Left lung (tissue), 10 donors: ENCODE measurements around the gene ZCCHC7. TPM values are rescaled to one million over a fixed set of nuclear protein-coding genes. Genes with fewer than 3 reads are reported as not detected.
"Not testable (repeated sequence)": the region's sequence is repeated elsewhere in the genome, so short reads cannot be mapped to it uniquely, and the experiment has no call there.

ENCODE experiments used
- ATAC-seq: fragments of 200-7000 bp; cut with Tn5 transposase; one replicate; pipeline ENCODE4 v1.9.1; 2020; ENCODE audit warnings: moderate library complexity
- DNase-seq, 4 donors: peaks; one replicate each; pipeline ENCODE4 v3.0.0-alpha.2; 2013 to 2020
- H3K27ac ChIP-seq, 2 donors: fragments of 200-600 bp; sonication (generic) in 1 of 2; one replicate each; pipeline versions ENCODE4 v1.5.0 to v1.8.0; 2020 to 2021
- H3K27me3 ChIP-seq, 2 donors: fragments of 200-600 bp; sonication (generic) in 1 of 2; one replicate each; pipeline versions ENCODE4 v1.5.0 to v1.8.0; 2020 to 2021
- H3K36me3 ChIP-seq, 2 donors: fragments of 200-600 bp; sonication (generic) in 1 of 2; one replicate each; pipeline versions ENCODE4 v1.5.0 to v1.8.0; 2020 to 2021
- H3K4me1 ChIP-seq, 2 donors: fragments of 200-600 bp; one replicate each; pipeline ENCODE4 v1.8.0; 2021
- H3K4me3 ChIP-seq, 2 donors: fragments of 200-600 bp; sonication (generic) in 1 of 2; one replicate each; pipeline versions ENCODE4 v1.5.0 to v1.8.0; 2020 to 2021; ENCODE audit warnings: mild to moderate bottlenecking in 1 of 2
- H3K9me3 ChIP-seq, 2 donors: fragments of 200-600 bp; sonication (generic) in 1 of 2; one replicate each; pipeline versions ENCODE4 v1.5.0 to v1.8.0; 2020 to 2021
- intact Hi-C, 2 donors: fragments of 100-400 bp; cut with DNase I; formaldehyde crosslinking; loops; one replicate each; pipeline versions ENCODE4 v1.11.2 to v1.14.2; 2022
- polyA plus RNA-seq, 6 donors: library from polyadenylated mRNA; unstranded; fragments of 120-200 nt; gene quantifications; one replicate each; pipeline ENCODE4 v1.2.1, GENCODE V29; 2013; ENCODE audit not compliant: insufficient read length in 6 of 6
- total RNA-seq, 2 donors: library from RNA; stranded (reverse); fragmentation: NEBNext Ultra II Directional; extraction: Animal tissue kit (Norgen Biotek cat#: 25700); gene quantifications; one replicate each; pipeline ENCODE4 v1.2.1, GENCODE V29; 2021
- TF ChIP-seq, protein P1 (sequence below), 2 donors: fragments of 200-600 bp; sonication (generic) in 1 of 2; IDR thresholded peaks; one replicate each; pipeline versions ENCODE4 v1.5.0 to v1.8.0; 2021; ENCODE audit warnings: antibody characterized with exemption in 2 of 2
- donor health status: DM: no; HTN: yes; CAD: no.
- donor health status: DM: no; HTN: no; CAD: no.

The ZCCHC7 gene
- total and polyA plus RNA-seq, 8 donors: 16.0 to 26.0 (median 22.6) TPM

DNA sequence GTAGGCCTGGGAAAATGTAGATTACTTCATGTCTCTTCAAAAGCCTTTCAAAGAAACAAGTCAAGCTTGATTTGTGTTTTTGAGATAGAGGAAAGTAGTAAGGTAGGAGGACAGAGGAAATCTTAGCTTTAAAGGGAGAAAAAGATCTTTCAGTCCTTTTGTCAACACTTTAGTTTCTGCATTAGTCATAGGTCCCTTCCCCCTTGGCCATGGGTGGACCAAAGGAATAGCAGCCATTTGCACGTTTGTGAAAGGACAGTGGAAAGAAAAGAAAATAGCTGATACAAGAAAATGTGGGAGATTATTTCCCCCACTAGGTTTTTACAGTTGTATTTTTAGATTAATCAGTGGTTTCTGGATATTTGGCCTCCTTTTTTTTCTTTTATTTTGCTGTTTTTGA lies 180.2 kb downstream of the ZCCHC7 start:
- DNase-seq (no peak), ATAC-seq (peak; percentile 32)
- no peak overlapping the region for H3K4me3 ChIP-seq
- H3K9me3 ChIP-seq: no peaks in the 10 kb centered on the region
- H3K4me1 ChIP-seq: no peaks in the 10 kb centered on the region
- no peak overlapping the region for H3K27ac ChIP-seq
- peaks cover 0 to 12% of the 10 kb centered on the region in 2 donors for H3K36me3 ChIP-seq
- H3K27me3 ChIP-seq: no peaks in the 10 kb centered on the region
- intact Hi-C loops: no loop called here
- TF ChIP-seq, protein P1, sequence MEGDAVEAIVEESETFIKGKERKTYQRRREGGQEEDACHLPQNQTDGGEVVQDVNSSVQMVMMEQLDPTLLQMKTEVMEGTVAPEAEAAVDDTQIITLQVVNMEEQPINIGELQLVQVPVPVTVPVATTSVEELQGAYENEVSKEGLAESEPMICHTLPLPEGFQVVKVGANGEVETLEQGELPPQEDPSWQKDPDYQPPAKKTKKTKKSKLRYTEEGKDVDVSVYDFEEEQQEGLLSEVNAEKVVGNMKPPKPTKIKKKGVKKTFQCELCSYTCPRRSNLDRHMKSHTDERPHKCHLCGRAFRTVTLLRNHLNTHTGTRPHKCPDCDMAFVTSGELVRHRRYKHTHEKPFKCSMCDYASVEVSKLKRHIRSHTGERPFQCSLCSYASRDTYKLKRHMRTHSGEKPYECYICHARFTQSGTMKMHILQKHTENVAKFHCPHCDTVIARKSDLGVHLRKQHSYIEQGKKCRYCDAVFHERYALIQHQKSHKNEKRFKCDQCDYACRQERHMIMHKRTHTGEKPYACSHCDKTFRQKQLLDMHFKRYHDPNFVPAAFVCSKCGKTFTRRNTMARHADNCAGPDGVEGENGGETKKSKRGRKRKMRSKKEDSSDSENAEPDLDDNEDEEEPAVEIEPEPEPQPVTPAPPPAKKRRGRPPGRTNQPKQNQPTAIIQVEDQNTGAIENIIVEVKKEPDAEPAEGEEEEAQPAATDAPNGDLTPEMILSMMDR (IDR thresholded peaks at IDR 0.05): no peak

DNA sequence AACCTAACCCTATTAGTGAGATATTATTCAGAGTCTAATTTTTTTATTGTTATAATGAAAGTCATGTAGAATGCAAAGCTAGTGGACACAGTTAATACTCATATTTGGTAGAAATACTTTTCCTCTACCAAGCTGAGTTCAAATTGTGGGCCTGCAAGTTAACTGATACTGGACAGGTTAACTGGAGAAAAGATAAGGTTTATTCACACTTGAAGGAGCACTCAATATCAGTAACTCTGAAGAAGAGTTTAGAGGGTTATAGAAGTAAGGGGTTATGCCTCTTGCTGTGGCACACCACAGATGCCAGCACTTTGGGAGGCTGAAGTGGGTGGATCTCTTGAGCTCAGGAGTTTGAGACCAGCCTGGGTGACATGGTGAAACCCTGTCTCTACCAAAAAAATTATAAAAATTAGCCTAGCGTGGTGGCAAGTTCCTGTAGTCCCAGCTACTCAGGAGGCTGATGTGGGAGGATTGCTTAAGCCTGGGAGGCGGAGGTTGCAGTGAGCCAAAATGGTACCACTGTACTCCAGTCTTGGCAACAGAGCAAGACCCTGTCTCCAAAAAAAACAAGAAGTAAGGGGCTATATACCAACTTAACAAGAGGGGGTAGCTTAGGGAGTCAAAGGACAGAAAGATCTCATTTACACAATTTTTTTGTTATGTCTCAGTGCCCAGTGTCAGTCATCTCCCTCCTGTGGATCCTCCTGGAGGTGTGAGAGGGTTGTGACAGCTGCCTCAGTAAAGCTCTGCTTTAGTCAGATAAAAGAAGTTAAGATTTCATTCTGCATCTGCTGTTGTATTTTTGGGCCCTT lies 180.9 kb downstream of the ZCCHC7 start:
- no peak overlapping the region for H3K4me3 ChIP-seq
- no peak for DNase-seq
- TF ChIP-seq, protein P1 (IDR thresholded peaks at IDR 0.05): no peak
- no peak for ATAC-seq
- intact Hi-C loops: no loop called here
- peaks cover 0 to 13% of the 10 kb centered on the region in 2 donors for H3K36me3 ChIP-seq
- H3K4me1 ChIP-seq: no peaks in the 10 kb centered on the region
- no peaks in the 10 kb centered on the region for H3K9me3 ChIP-seq
- H3K27me3 ChIP-seq: no peaks in the 10 kb centered on the region
- no peak overlapping the region for H3K27ac ChIP-seq

DNA sequence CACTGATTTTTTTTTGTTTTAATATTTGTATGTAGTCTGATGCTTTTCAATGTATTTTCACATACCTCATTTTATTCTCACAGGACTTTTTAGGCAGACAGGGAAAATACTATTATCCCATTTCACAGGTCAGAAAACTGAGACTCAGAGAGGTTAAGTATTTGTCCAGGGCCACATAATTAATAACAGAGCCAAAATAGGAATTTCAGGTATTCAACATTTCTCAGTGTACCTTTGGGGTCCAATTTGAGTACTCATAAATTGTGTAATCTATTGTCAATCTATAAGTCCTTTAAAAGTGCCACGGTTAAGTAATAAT lies 181.4 kb downstream of the ZCCHC7 start:
- Histone ChIP-seq H3K9me3 (no peaks in the 10 kb centered on the region), H3K27me3 (no peaks in the 10 kb centered on the region), H3K36me3 (peaks cover 0 to 14% of the 10 kb centered on the region in 2 donors), H3K4me3 (no peak overlapping the region), H3K27ac (no peak overlapping the region), H3K4me1 (no peaks in the 10 kb centered on the region)
- ATAC-seq (no peak), DNase-seq (no peak)
- intact Hi-C loops: no loop called here
- TF ChIP-seq, protein P1 (IDR thresholded peaks at IDR 0.05): no peak

DNA sequence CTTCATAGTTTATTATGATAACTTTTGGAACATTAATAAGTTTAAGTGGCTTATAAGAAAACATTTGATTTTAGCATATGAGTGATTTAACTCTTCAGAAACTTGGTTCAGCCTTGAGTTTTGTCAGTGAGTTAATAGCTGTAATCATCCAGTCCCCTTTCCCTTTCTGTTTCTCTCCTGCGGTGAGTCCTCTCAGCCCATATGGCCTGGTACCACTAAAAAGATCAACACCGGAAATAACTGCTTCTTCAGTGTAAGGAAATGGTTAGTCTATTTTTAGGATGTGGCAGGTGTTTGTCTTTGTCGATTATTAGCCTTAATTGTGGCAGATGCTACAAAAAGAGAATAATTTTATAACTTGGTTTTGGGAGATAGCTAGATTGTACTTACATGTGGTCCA lies 181.9 kb downstream of the ZCCHC7 start:
- Histone ChIP-seq H3K9me3 (no peaks in the 10 kb centered on the region), H3K27me3 (no peaks in the 10 kb centered on the region), H3K27ac (no peak overlapping the region), H3K4me3 (no peak overlapping the region), H3K4me1 (no peaks in the 10 kb centered on the region), H3K36me3 (peaks cover 0 to 18% of the 10 kb centered on the region in 2 donors)
- ATAC-seq (no peak), DNase-seq (no peak)
- TF ChIP-seq, protein P1 (IDR thresholded peaks at IDR 0.05): no peak
- intact Hi-C loops: no loop called here

DNA sequence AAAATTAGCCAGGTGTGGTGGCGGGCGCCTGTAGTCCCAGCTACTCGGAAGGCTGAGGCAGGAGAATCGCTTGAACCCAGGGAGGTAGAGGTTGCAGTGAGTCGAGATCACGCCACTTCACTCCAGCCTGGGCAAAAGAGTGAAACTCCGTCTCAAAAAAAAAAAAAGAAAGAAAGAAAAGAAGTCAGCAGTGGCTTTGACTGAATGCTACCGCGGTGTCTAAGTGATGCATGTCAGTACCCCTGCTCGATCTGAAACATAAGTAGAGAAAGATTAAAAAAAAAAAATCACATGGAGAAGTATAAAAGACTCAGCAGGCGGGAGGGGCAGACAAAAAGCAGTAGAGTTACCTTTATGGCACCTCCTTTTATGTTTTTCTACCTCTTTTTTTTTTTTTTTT lies 182.9 kb downstream of the ZCCHC7 start:
- ATAC-seq, H3K4me1 ChIP-seq, H3K27ac ChIP-seq, DNase-seq, intact Hi-C loops, H3K4me3 ChIP-seq, H3K27me3 ChIP-seq, H3K9me3 ChIP-seq: not testable (repeated sequence)
- H3K36me3 ChIP-seq: peaks cover 0 to 23% of the 10 kb centered on the region in 2 donors

DNA sequence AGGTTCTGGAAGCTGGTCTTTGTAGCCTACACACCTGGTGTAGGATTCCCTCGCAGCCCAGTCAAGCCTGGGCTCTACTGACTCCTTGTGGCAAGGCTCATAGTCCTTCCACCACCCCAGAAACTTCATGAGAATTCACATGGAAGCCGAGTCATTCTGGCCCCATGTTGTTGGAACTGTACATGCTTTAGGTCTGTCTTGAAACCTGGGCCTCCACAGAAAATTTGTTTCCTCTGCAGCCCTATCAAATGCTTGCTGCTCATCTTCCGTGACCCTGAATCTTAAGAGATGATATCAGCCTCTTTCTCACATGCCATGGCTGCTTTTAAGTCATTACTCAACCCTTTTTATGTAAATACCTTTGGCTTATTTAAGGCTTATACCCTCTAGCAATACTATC lies 188.8 kb downstream of the ZCCHC7 start:
- TF ChIP-seq, protein P1 (IDR thresholded peaks at IDR 0.05): no peak
- ATAC-seq: no peak
- Histone ChIP-seq H3K9me3 (no peaks in the 10 kb centered on the region), H3K4me1 (no peaks in the 10 kb centered on the region), H3K27me3 (no peaks in the 10 kb centered on the region), H3K27ac (no peak overlapping the region), H3K36me3 (peaks cover 0 to 28% of the 10 kb centered on the region in 2 donors), H3K4me3 (no peak overlapping the region)
- intact Hi-C loops: no loop called here
- DNase-seq: no peak
